Activated CD4-positive, alpha-beta T cell treated with anti-CD3 and anti-CD28 coated beads, Interleukin-2, amount 10 ng/mL, durations not matched to agents 24 days and 14 days (primary cell): ENCODE results near the gene CD47. TPM values are rescaled to one million over a fixed set of nuclear protein-coding genes. Genes with fewer than 3 reads are reported as not detected.

Experiments used
- DNase-seq: peaks from one replicate; pipeline ENCODE4 v3.0.0; 2022
- H3K27ac Mint-ChIP-seq: one replicate; pipeline ENCODE4 v1.8.0; 2022; ENCODE audit warnings: mild to moderate bottlenecking, mixed read lengths
- H3K27me3 Mint-ChIP-seq: one replicate; pipeline ENCODE4 v1.8.0; 2022; ENCODE audit warnings: mixed read lengths
- H3K36me3 Mint-ChIP-seq: one replicate; pipeline ENCODE4 v1.8.0; 2022; ENCODE audit warnings: low read depth, mild to moderate bottlenecking, mixed read lengths
- H3K4me1 Mint-ChIP-seq: one replicate; pipeline ENCODE4 v1.8.0; 2021; ENCODE audit warnings: mixed read lengths
- H3K4me3 Mint-ChIP-seq: one replicate; pipeline ENCODE4 v1.8.0; 2022; ENCODE audit warnings: mild to moderate bottlenecking, moderate library complexity, mixed read lengths
- H3K9me3 Mint-ChIP-seq: one replicate; pipeline ENCODE4 v1.8.0; 2021; ENCODE audit warnings: mixed read lengths
- intact Hi-C: fragments of 100-400 bp; cut with micrococcal nuclease; formaldehyde crosslinking; loops from one replicate; pipeline ENCODE4 v1.15.1; 2023
- total RNA-seq: library from RNA; stranded (reverse); gene quantifications from 2 replicates; pipeline ENCODE4 v1.2.3, GENCODE V29; 2022

The CD47 gene
- total RNA-seq, 1 donor from 2014 or later = 104 TPM

GRCh38 chr3:108046247-108046646 is 44.6 kb downstream of the CD47 start:
- Mint-ChIP-seq H3K27ac (no peak overlapping the region), H3K27me3 (no peaks in the 10 kb centered on the region), H3K4me1 (peaks cover 14% of the 10 kb centered on the region), H3K36me3 (peaks cover 58% of the 10 kb centered on the region), H3K9me3 (no peaks in the 10 kb centered on the region), H3K4me3 (no peak overlapping the region)
- no peak for DNase-seq
- intact Hi-C loops = no loop called here

- Mint-ChIP-seq H3K9me3 (no peaks in the 10 kb centered on the region), H3K4me3 (no peak overlapping the region), H3K4me1 (peaks cover 13% of the 10 kb centered on the region), H3K36me3 (peaks cover 47% of the 10 kb centered on the region), H3K27ac (no peak overlapping the region), H3K27me3 (no peaks in the 10 kb centered on the region)
- intact Hi-C loops = no loop called here
- no peak for DNase-seq
Measured at GRCh38 chr3:108044699-108045098, 46.1 kb downstream of the CD47 start.

GRCh38 chr3:108042300-108042699 is 48.5 kb downstream of the CD47 start:
- H3K9me3 Mint-ChIP-seq = no peaks in the 10 kb centered on the region
- peaks cover 5% of the 10 kb centered on the region for H3K4me1 Mint-ChIP-seq
- no peaks in the 10 kb centered on the region for H3K27me3 Mint-ChIP-seq
- peaks cover 39% of the 10 kb centered on the region for H3K36me3 Mint-ChIP-seq
- no peak overlapping the region for H3K27ac Mint-ChIP-seq
- intact Hi-C loops = no loop called here
- peak; percentile 48 for DNase-seq
- no peak overlapping the region for H3K4me3 Mint-ChIP-seq

- Mint-ChIP-seq H3K9me3 (no peaks in the 10 kb centered on the region), H3K27ac (no peak overlapping the region), H3K36me3 (peaks cover 32% of the 10 kb centered on the region), H3K4me3 (no peak overlapping the region), H3K27me3 (no peaks in the 10 kb centered on the region), H3K4me1 (peaks cover 5% of the 10 kb centered on the region)
- no peak for DNase-seq
- intact Hi-C loops = no loop called here
Measured at GRCh38 chr3:108041253-108041652, 49.6 kb downstream of the CD47 start.

GRCh38 chr3:108037770-108038169 is 53.1 kb downstream of the CD47 start:
- Mint-ChIP-seq H3K4me3 (no peak overlapping the region), H3K4me1 (peaks cover 8% of the 10 kb centered on the region), H3K27ac (no peak overlapping the region), H3K9me3 (no peaks in the 10 kb centered on the region), H3K27me3 (no peaks in the 10 kb centered on the region), H3K36me3 (peaks cover 27% of the 10 kb centered on the region)
- no peak for DNase-seq
- intact Hi-C loops = no loop called here

- intact Hi-C loops = no loop called here
- Mint-ChIP-seq H3K4me1 (peaks cover 8% of the 10 kb centered on the region), H3K9me3 (no peaks in the 10 kb centered on the region), H3K36me3 (peaks cover 24% of the 10 kb centered on the region), H3K4me3 (no peak overlapping the region), H3K27me3 (no peaks in the 10 kb centered on the region), H3K27ac (no peak overlapping the region)
- DNase-seq = no peak
Measured at GRCh38 chr3:108036984-108037741, 53.7 kb downstream of the CD47 start.

GRCh38 chr3:108036401-108036800 is 54.4 kb downstream of the CD47 start:
- Mint-ChIP-seq H3K4me1 (peaks cover 8% of the 10 kb centered on the region), H3K27ac (no peak overlapping the region), H3K4me3 (no peak overlapping the region), H3K36me3 (peaks cover 24% of the 10 kb centered on the region), H3K27me3 (no peaks in the 10 kb centered on the region), H3K9me3 (no peaks in the 10 kb centered on the region)
- intact Hi-C loops = no loop called here
- no peak for DNase-seq

- H3K4me3 Mint-ChIP-seq = no peak overlapping the region
- DNase-seq = no peak
- peaks cover 8% of the 10 kb centered on the region for H3K4me1 Mint-ChIP-seq
- no peaks in the 10 kb centered on the region for H3K9me3 Mint-ChIP-seq
- intact Hi-C loops = no loop called here
- H3K27me3 Mint-ChIP-seq = no peaks in the 10 kb centered on the region
- H3K27ac Mint-ChIP-seq = no peak overlapping the region
- peaks cover 26% of the 10 kb centered on the region for H3K36me3 Mint-ChIP-seq
Measured at GRCh38 chr3:108035751-108036150, 55.1 kb downstream of the CD47 start.

- H3K36me3 Mint-ChIP-seq = peaks cover 41% of the 10 kb centered on the region
- H3K9me3 Mint-ChIP-seq = peaks cover 5% of the 10 kb centered on the region
- intact Hi-C loops = no loop called here
- H3K4me3 Mint-ChIP-seq = no peak overlapping the region
- no peak for DNase-seq
- H3K4me1 Mint-ChIP-seq = peaks cover 7% of the 10 kb centered on the region
- H3K27me3 Mint-ChIP-seq = no peaks in the 10 kb centered on the region
- no peak overlapping the region for H3K27ac Mint-ChIP-seq
Measured at GRCh38 chr3:108031895-108032294, 58.9 kb downstream of the CD47 start.

- Mint-ChIP-seq H3K27me3 (no peaks in the 10 kb centered on the region), H3K9me3 (peaks cover 5% of the 10 kb centered on the region), H3K4me1 (peaks cover 6% of the 10 kb centered on the region), H3K27ac (no peak overlapping the region), H3K4me3 (no peak overlapping the region), H3K36me3 (peaks cover 42% of the 10 kb centered on the region)
- intact Hi-C loops = no loop called here
- DNase-seq = no peak
Measured at GRCh38 chr3:108030960-108031359, 59.9 kb downstream of the CD47 start.

- Mint-ChIP-seq H3K27ac (no peak overlapping the region), H3K4me1 (peaks cover 3% of the 10 kb centered on the region), H3K9me3 (peaks cover 5% of the 10 kb centered on the region), H3K4me3 (no peak overlapping the region), H3K27me3 (no peaks in the 10 kb centered on the region), H3K36me3 (peaks cover 41% of the 10 kb centered on the region)
- DNase-seq = no peak
- intact Hi-C loops = no loop called here
Measured at GRCh38 chr3:108029466-108029865, 61.4 kb downstream of the CD47 start.

- Mint-ChIP-seq H3K27me3 (no peaks in the 10 kb centered on the region), H3K27ac (no peak overlapping the region), H3K4me3 (no peak overlapping the region), H3K4me1 (peaks cover 3% of the 10 kb centered on the region), H3K36me3 (peaks cover 41% of the 10 kb centered on the region), H3K9me3 (peaks cover 5% of the 10 kb centered on the region)
- no peak for DNase-seq
- intact Hi-C loops = no loop called here
Measured at GRCh38 chr3:108028896-108029295, 61.9 kb downstream of the CD47 start.

- no peak overlapping the region for H3K27ac Mint-ChIP-seq
- intact Hi-C loops = no loop called here
Measured at GRCh38 chr3:108025177-108025576, 65.7 kb downstream of the CD47 start.

GRCh38 chr3:108024146-108024850 is 66.5 kb downstream of the CD47 start:
- intact Hi-C loops = no loop called here
- no peak for DNase-seq
- Mint-ChIP-seq H3K27ac (no peak overlapping the region), H3K4me3 (no peak overlapping the region), H3K4me1 (peaks cover 3% of the 10 kb centered on the region), H3K27me3 (no peaks in the 10 kb centered on the region), H3K36me3 (peaks cover 20% of the 10 kb centered on the region), H3K9me3 (peaks cover 5% of the 10 kb centered on the region)

More at GRCh38 chr3:108025177-108025576, 65.7 kb downstream of the CD47 start:
- Mint-ChIP-seq H3K27me3 (no peaks in the 10 kb centered on the region), H3K4me1 (peaks cover 3% of the 10 kb centered on the region), H3K4me3 (no peak overlapping the region), H3K9me3 (peaks cover 5% of the 10 kb centered on the region), H3K36me3 (peaks cover 26% of the 10 kb centered on the region)
- no peak for DNase-seq
